OCI-LY3 (cell line): Measurements from ENCODE around the gene WWP2.

Experiments used
- CTCF ChIP-seq: fragments of 200-600, 300-600 bp; sonication (generic); IDR thresholded peaks from 2 replicates; pipeline ENCODE4 v1.5.1; 2014; ENCODE audit warnings: antibody characterized with exemption, low read length, low read depth
- EZH2phosphoT487 ChIP-seq: fragments of 200-600 bp; shearing (Covaris generic); IDR thresholded peaks from 2 replicates; pipeline ENCODE4 v1.6.1; 2018; ENCODE audit warnings: antibody characterized with exemption, mixed run types, low read depth

- TF ChIP-seq CTCF = no peak
- no peak for TF ChIP-seq EZH2phosphoT487
Observed at GRCh38 chr16:69936252-69936651, 174.1 kb downstream of the WWP2 start.
